ENCODE measurements around the gene CCDC33. TPM values are rescaled to one million over a fixed set of nuclear protein-coding genes. Genes with fewer than 3 reads are reported as not detected.

The CCDC33 gene
- total RNA-seq, 1 experiment from 2014 or later: 3.5 TPM

DNA sequence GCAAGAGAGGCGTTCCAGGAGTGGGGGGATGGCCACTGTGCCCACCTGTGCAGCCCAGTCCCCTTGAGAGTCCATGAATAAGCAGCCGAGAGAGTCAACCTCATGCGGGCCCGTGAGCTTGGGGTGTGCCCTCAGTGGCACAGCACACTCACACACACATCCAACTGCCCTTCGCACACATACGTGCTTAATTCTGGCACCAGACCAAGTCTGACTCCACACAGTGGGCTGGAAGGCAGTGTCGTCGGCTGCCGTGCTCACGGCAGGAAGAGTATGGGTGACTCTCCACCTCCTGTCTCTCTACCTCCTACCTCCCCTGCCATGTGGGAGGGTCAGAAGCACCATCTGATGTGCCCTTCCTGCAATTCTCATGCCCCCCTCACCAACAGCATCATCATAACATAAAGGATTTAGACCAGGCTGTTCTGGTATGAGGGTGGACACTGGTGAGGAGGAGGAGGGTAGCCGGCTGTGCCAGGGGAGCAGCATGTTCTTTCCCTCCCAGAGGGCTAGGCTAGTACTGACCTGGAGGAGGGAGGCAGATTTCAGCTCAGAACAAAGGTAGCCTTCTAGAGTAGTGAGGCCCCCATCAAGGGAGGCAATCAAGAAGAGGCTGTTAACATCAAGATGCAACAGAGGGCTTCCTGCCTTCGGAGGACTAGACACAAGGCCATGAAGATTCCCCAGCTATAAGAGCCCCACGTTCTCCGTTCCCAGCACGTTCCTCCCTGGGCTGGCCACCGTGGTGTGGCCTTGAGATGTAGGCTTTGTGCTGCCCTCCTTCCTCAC is 28.3 kb upstream of the CCDC33 start:
- DNase-seq (ENCODE audit: low spot score): no peak
- in situ Hi-C loops (cut with HindIII; ENCODE audit: low sequenced_read_pairs): no loop called here

DNA sequence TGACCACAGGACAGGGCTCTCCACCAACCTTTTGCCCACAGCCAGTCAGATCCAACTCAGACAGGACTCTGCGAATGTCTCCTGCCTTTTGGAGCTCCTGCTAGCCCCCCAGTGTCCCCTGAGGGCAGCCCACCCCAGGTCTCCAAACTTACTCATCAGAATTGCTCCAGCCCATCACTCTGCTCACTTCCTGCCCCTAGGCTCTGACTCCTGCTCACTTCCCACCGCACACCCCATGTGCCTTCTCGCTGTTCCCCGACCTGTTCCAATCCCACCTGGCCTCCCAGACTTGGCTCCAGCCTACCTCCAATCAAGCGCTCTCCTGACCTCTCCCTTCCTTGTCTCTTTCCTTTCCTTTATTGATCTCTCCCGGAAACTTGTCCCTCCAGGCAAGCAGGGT is 27.6 kb upstream of the CCDC33 start:
- in situ Hi-C loops (cut with HindIII; ENCODE audit: low sequenced_read_pairs): no loop called here
- no peak for DNase-seq (ENCODE audit: low spot score)

DNA sequence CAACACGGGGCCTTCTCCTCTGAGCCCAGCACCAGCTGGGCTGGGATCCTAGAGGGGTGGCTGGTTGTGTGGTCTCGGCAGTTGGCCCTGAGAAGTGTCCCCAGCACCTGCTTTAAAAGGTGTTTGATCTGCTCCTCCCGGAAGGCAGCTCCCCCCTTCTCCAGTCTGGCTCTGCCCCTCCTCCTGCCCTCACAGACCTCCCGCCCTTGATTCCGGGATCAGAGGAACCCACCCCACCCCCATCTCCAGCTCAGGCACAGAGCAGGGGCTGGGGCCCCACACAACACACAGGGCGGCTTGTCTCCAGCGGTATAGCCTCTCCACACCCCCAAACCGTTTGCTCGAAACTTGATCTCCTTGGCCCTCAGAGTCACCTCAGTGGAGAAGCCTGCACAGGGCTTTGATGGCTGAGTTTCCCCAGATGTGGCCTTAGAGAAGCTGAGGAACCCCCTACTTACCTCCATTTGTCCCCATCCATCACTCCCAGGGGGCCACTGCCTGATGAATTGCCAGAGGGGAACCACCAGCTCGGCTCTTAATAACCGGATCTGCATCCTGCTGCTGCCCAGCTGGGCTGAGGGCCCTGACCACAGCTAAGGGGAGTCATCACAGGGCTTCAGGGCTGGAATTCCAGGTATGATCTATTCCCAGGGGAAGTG is 27.1 kb upstream of the CCDC33 start:
- DNase-seq (ENCODE audit: low spot score): no peak
- in situ Hi-C loops (cut with HindIII; ENCODE audit: low sequenced_read_pairs): no loop called here

DNA sequence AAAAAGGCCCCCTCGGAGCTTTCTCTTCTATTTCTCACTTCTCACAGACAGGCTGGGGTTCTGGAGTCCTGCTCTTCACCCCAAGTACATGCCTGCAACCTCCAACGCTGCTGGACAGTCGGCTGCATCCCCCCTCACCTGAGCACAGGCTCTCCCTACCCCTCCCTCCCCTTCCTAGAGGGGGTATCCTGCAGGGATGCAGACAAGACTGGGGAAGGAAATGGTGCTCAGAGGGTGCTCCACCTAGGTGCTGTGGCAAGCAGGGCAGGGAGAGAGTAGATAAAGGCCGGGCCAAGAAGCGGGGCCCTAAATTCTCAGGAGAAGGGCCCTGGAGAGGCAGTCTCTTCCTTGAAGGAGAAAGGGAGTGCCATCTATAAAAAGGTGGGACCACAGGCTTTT is 26.6 kb upstream of the CCDC33 start:
- in situ Hi-C loops (cut with HindIII; ENCODE audit: low sequenced_read_pairs): no loop called here
- DNase-seq (ENCODE audit: low spot score): no peak

DNA sequence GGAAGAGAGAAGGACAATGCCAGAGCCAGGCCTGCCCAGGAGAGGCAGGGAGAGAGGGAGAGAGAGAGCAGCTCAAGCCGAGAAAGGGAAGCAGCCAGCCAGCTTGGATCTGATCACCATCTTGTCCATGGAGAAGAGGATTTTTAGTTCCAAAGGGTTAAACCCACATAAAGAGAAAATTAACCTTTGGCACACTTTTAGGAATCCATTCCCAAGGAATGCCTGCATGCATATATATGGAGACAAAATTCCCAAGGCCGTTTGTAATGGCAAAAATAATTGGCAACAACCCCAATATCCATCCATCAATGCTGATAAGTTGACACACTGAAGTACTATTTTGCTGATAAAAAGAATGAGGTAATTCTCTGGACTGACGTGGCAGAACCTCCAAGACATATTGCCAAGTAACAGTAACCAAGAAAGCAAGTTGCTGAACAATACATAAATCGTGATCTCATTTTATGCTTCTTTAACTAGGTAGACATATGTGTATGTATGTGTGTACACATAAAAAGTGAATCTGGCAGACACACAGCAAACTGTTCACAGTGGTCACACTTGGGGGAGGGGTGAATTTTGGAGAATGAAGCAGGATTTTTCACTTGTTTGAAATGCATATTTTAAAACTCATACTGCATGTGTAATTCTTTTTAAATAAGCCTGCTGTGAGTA is 26.0 kb upstream of the CCDC33 start:
- DNase-seq (ENCODE audit: low spot score): no peak
- in situ Hi-C loops (cut with HindIII; ENCODE audit: low sequenced_read_pairs): loop anchor here (5.0 kb wide), 1 partner anchor 38 kb away; the partner anchor contains the start of gene ISLR

DNA sequence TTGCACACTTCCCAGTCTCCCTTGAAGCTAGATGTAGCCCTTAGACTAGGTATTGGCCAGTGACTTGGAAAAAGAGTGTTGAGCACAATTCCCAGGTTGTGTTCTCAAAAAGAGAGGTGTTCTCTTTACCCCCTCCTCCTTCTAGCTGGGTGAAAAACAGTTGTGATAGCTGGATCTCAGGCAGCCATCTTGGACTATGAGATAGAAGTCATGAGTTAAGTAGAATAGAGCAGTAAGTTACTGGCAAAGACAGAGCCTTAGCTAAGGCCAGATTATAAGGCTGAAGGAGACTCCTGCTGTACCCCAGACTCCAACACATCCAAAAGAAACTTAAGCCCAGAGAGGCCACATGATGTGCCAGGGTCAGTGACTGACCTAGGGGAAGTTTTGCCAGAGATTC is 25.4 kb upstream of the CCDC33 start:
- no peak for DNase-seq (ENCODE audit: low spot score)
- in situ Hi-C loops (cut with HindIII; ENCODE audit: low sequenced_read_pairs): loop anchor here (5.0 kb wide), 1 partner anchor 38 kb away; the partner anchor contains the start of gene ISLR

DNA sequence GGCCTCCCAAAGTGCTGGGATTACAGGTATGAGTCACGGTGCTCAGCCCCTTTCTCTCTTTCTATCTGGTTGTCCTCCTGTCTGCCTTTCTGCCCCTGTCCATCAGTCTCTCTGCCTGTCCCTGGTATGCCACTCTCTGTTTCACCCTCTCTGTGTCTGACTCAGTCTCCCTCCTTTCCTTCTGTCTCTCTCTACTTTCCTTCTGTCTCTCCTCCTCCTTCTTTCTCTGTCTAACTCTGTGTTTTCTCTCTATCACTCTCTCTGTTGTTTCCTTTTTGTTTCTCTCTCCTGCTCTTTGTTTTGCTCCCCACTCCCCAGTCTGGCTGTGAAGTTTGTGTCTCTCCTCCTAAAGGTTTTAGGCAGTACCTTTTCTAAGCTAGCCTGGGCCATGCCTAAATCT is 24.5 kb upstream of the CCDC33 start:
- no peak for DNase-seq (ENCODE audit: low spot score)
- in situ Hi-C loops (cut with HindIII; ENCODE audit: low sequenced_read_pairs): loop anchor here (5.0 kb wide), 1 partner anchor 39 kb away; the partner anchor contains the start of gene ISLR

DNA sequence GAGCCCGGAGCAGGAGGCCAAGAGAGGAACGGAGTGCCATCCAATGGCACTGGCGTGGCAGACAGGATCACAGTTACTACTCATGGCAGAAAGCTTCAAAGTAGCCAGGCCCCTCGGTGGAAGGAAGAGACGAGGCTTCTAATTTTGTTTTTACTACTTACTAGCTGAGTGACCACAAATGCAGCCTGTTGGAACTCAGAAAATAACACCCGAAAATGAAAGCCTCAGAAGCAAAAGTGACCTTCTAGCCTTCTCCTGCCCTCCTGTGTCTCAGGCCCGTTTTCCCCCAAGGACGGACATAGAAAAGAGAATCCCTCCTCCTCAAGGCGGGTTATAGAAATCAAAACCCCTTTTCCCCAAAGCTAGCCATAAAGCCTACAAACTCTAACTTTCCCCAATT is 23.6 kb upstream of the CCDC33 start:
- in situ Hi-C loops (cut with HindIII; ENCODE audit: low sequenced_read_pairs): loop anchor here (5.0 kb wide), 1 partner anchor 40 kb away; the partner anchor contains the start of gene ISLR
- no peak for DNase-seq (ENCODE audit: low spot score)

DNA sequence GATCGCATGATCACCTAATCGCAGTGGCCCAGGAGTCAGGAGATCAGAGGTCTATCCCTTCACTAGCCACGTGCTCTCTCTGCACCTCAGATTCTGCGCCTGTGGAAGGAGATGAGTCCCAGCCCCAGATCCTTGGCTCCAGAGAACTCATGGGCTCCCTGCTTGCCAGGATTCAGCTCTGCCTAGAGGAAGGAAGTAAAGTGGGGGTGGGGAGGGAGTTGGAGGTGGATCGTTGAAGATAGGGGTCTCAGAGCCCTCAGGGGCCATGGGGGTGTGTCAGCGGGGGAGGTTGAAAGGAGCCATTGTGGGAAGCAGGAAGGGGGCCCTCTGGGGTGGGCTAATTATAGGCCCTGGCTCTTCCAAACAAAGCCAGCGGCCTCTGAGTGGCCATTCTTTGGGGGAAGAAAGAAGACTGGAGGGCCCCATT is 22.3 kb upstream of the CCDC33 start:
- in situ Hi-C loops (cut with HindIII; ENCODE audit: low sequenced_read_pairs): loop anchor here (5.0 kb wide), 1 partner anchor 42 kb away; the partner anchor contains the start of gene ISLR
- DNase-seq (ENCODE audit: low spot score): no peak

DNA sequence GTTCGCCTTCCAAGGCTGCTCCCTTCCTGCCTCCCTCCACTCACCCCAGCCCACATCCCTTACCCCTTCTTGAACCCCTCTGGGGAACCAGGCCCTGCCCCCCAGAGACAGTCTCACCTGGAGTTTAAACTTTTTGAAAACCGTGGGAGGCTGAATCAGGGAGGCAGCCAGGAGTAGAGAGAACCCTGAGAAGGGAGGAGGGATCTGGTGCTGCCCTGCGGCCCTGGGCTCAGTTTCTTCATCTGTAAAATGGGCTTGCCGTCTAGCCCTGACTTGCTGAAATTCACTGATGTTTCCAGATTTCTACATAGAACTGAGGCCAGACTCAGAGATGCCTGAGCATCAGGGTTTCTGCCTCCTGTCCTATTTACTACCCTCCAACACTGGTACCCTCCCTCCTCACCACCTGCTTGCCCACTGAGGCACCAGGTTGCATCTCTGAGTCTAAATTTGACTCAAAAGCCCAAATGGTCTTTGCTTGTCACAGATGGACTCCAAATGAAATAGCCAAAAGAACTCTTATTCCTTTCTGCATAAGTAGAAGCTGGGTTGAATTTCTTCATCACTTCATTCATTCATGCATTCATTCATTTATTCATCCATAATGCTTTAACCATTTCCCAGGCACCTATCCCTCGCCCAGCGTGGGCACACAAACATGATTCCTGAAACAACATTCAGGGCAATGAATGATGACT is 21.7 kb upstream of the CCDC33 start:
- in situ Hi-C loops (cut with HindIII; ENCODE audit: low sequenced_read_pairs): loop anchor here (5.0 kb wide), 1 partner anchor 42 kb away; the partner anchor contains the start of gene ISLR

DNA sequence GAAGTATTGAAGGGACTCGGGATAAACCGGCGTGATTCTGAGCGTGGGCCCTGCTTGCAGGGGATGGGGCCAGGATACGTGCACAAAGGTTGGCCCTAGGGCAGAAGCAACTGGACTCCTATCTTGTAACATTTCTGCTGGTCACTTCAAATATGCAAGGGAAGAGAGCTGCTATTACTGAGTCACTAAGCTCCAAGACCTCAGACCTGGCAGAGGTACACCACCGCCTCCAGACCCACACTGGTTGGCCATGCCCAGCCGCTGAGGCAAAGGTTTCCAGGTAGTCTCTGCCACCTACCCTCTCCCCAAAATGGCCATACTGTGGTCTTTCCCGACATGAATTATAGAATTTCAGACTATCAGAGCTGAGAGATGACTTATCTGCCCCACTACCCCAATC is 20.2 kb upstream of the CCDC33 start:
- in situ Hi-C loops (cut with HindIII; ENCODE audit: low sequenced_read_pairs): no loop called here

More for the DNA sequence above, 21.7 kb upstream of the CCDC33 start:
- no peak for DNase-seq (ENCODE audit: low spot score)

DNA sequence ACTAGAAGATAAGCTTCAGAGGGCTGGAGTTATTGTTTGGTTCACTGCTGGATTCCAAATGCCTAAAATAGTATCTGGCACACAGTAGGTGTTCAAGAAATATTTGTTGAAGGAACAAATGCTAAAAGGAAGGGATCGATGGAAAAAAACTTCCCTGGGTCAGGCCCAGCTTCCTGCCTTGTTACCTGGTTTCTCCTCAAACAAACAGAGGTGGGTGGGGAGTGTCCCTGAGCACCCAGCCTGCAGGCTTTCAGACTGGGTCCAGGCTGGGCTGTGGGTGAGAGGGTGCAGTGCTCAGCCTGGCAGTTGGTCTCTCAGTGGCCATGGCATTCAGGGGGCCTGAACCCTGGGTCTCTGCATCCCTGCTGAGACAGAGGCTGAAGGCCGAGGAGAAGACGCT is 19.2 kb upstream of the CCDC33 start:
- DNase-seq (ENCODE audit: low spot score): no peak
- in situ Hi-C loops (cut with HindIII; ENCODE audit: low sequenced_read_pairs): no loop called here

More for the DNA sequence above, 20.2 kb upstream of the CCDC33 start:
- no peak for DNase-seq (ENCODE audit: low spot score)

DNA sequence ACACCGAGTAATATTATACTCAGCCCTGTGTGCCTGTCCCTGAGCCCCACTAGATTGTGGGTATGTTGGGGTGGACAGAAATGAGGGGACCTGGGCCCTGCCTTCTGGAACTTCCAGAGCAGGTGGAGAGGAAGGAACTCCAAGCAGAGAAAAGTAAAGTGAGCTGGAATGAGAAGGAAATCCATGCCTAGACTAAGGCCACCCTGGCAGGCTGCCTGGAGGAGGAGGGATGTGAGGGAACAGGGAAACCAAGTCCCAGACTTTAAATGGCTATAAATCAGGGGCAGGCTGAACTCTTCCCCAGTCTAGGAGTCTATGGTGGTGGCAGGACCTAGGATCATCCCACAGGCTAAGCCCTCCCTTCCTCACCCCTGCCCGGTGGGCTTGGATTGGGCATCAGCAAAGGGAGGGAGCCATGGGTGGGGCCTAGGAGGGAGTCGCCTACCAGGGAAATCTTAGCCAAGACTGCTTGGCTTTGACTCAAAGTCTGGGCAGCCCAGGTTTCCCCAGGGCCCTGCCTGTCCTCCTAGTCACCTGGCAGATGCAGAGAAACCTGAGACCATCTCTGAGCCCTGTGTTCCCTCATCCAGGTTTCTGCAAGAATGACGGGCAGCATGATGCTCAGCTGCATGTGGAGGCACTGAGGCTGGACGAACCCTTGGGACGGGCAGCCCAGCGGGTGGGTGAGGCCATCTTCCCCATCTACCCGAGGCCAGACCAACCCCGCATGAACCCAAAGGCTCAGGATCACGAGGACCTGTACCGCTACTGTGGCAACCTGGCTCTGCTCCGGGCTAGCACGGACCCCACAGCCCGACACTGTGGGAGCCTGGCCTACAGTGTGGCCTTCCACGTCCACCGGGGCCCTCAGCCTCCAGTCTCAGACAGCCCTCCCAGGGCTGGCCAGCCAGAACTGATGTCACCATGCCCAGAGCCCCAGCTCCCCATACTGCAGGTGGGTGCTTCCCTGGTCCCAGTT is 17.9 kb upstream of the CCDC33 start:
- in situ Hi-C loops (cut with HindIII; ENCODE audit: low sequenced_read_pairs): no loop called here
- DNase-seq (ENCODE audit: low spot score): no peak

DNA sequence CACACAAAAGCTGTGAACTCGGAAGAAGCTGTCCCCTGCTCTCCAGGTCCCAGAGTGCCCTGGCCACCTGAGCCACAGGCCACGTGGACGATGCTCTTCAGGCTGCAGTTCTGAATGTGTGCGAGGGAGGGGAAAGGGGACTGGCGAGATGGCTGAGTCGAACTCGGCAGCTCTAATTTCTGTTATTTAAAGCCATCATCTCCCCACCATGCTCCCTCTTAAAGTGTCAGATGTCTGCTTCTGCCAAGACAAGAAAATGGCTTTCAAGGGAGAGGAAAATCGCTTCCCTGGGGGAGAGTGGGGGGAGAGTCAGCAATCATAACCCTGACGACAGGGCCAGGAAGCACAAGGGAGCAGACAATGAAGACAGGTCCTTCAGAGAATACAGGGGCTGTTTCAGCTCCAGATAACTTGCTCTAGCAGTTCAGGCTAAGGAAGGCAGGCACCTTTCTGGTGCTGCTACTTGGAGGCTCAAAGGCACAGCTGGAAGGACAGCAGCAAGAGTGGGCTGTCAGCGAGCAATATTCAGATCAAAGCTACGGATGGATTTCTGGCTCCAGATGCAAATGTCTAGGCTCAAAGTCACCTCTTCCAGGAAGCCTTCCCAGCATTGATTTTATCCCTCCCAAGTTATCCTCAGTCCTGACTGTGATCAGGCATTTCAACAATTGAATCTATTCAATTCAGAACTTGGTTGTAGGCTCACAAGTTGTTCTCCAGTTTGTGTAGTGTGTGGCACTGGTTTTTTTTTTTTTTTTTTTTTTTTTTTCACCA is 15.5 kb upstream of the CCDC33 start:
- no peak for DNase-seq (ENCODE audit: low spot score)
- in situ Hi-C loops (cut with HindIII; ENCODE audit: low sequenced_read_pairs): no loop called here

DNA sequence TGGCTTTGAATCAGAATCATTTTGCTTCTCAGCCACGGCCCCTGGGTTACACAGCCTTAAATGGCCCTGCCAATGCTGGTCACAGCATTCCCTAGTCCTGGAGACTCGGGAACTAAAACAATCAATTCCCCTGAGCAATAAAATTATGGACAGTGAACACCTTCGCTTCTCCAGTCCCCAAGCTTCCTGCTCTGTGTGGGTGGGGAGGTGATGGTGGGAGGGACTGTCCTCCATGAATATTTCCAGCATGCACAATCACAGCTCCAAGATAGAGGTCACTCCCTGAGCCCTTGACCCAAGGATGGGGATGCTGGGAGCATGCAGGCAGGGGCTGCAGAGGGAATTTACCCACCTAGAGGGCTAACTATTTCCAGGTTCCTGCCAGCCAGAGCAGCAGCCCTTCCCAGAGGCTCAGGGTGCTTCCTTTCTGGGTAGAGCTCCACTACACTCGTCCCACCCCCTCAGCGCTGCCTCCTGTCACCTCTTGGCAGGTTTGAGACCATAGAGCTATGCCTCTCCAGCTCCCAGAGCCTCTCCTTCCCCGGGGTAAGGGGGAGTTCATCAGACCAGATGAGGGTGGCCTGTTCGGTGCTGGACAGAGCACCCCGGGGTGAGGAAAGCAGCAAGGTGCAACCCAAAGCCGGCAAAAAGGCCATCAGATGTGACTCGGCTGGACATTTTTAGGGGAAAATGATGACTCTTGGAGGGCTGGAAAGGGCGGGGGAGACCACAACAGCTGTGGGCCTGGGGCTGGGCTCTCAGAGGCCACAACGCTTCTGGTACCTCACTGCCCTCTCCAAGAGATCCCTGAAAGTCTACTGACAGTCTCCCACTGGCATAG is 14.5 kb upstream of the CCDC33 start:
- DNase-seq (ENCODE audit: low spot score): no peak
- in situ Hi-C loops (cut with HindIII; ENCODE audit: low sequenced_read_pairs): no loop called here

DNA sequence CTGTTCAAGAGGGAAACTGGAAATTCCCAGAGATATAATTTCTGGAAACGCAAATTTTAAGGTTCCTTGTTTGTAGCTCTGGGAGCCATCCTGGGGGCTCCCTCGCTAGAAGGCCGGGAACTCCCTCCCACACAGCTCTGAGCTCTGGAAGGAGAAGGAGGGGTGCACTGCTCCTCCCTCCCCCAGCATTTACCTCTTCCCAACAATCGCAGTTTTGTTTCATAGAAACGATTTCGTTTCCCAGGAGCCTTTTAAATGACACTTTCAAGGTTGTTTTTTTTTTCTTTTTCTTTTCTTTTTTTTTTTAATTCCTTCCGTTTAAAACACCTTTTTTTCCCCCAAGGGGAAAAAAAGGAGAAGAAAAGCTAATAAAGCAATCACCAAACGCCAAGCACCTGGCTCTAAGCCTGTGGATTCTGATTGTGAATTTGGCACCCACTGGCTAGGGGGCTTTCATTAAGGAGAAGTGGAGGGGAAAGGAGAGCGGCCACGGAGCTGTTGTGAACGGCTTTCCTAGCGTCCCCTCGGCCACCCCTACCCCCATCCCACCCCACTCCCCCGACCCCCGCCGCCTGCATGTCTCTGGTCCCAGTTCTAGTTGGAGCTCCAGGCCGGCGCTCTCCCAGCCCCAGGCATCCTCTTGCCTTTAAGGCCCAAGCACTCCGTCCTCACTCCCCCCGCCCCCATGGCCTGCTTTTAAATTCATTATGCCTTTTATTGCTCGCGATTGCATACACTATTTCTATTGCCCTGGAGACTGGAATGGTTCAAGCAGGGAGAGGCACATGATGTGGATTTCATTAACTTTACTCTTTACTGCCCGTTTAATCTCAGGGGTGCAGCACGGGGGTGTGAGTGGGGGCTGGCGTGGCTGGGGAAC is 13.6 kb upstream of the CCDC33 start:
- DNase-seq (ENCODE audit: low spot score): no peak
- in situ Hi-C loops (cut with HindIII; ENCODE audit: low sequenced_read_pairs): no loop called here
